Measurements from ENCODE around the gene UBAC2.

Gene UBAC2

DNA sequence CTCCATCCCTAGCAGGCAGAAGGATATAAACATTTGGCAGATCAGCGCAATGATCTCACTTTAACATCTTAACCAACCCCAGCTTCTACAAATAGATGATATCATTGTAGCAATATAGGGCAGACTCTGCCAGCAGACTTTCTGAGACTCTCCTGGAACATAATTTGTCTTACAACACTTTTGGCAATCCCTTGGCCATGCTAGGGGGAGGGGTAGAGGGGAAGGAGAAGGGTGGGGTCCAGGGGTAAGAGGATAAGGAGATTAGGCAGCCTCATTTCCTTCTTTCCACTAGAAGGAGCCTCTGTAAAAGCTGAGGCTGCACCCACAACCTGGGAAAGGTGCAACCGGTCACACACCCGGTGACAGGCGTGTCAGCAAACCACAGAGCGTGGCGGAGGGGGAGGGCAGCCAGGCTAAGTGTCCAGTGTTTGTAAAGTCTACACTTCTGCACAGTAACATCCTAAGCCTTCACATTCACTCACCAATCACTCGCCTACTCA, 8.7 kb upstream of the UBAC2 start:
- DNase-seq (ENCODE audit: extremely low spot score), result no peak
- POLR2A ChIA-PET, result no interaction called here
- CTCF ChIA-PET, result interaction anchor here (1.4 kb wide), 1 partner anchor 16 kb away, joined by 3 read pairs; no protein-coding TSS in a partner anchor
- TF ChIP-seq, protein P1, sequence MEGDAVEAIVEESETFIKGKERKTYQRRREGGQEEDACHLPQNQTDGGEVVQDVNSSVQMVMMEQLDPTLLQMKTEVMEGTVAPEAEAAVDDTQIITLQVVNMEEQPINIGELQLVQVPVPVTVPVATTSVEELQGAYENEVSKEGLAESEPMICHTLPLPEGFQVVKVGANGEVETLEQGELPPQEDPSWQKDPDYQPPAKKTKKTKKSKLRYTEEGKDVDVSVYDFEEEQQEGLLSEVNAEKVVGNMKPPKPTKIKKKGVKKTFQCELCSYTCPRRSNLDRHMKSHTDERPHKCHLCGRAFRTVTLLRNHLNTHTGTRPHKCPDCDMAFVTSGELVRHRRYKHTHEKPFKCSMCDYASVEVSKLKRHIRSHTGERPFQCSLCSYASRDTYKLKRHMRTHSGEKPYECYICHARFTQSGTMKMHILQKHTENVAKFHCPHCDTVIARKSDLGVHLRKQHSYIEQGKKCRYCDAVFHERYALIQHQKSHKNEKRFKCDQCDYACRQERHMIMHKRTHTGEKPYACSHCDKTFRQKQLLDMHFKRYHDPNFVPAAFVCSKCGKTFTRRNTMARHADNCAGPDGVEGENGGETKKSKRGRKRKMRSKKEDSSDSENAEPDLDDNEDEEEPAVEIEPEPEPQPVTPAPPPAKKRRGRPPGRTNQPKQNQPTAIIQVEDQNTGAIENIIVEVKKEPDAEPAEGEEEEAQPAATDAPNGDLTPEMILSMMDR (IDR thresholded peaks at IDR 0.05; ENCODE audit: control extremely low read depth, extremely low read depth, low read depth, missing control alignments), result no peak

DNA sequence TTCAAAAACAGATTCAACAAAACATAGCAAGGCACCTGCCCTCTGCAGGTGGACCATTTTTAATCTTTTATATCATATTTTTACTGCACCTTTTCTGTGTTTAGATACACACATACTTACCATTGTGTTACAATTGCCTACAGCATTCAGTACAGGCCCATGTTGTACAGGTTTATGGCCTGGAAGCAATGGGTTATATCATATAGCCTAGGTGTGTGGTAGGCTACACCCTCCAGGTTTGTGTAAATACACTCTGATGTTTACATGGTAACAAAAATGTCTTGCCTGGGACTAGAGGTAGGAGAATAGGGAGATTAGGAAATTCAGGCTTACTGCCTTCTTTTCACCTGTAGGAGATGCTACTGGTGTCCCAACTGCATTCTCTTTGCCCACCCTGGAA, 8.2 kb upstream of the UBAC2 start:
- TF ChIP-seq, protein P1 (IDR thresholded peaks at IDR 0.05; ENCODE audit: control extremely low read depth, extremely low read depth, low read depth, missing control alignments), result no peak
- POLR2A ChIA-PET, result no interaction called here
- no peak for DNase-seq (ENCODE audit: extremely low spot score)
- CTCF ChIA-PET, result interaction anchor here (1.0 to 2.1 kb wide), 3 partner anchors 16 to 62 kb away, joined by 3 to 9 read pairs (median 3); no protein-coding TSS in a partner anchor

DNA sequence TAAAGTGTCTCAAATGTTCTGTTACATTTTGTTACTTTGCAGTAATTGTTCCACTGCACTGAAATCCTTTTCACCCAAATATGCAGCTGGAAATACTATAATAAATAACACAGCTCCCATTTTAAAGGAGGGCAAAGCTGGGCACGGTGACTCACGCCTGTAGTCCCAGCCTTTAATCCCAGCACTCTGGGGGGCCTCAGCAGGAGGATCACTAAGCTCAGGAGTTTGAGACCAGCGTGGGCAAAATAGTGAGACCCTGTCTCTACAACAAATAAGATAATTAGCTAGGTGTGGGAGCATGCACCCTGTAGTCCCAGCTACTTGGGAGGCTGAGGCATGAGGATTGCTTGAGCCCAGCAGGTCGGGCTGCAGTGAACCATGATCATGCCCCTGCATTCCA, 7.5 kb upstream of the UBAC2 start:
- ChIA-PET POLR2A (interaction anchor here (0.6 kb wide), 1 partner anchor 183 kb away, joined by 7 read pairs; no protein-coding TSS in a partner anchor), CTCF (interaction anchor here (0.9 to 2.1 kb wide), 5 partner anchors 8 to 73 kb away, joined by 3 to 9 read pairs (median 4); no protein-coding TSS in a partner anchor)
- DNase-seq (ENCODE audit: extremely low spot score), result no peak

DNA sequence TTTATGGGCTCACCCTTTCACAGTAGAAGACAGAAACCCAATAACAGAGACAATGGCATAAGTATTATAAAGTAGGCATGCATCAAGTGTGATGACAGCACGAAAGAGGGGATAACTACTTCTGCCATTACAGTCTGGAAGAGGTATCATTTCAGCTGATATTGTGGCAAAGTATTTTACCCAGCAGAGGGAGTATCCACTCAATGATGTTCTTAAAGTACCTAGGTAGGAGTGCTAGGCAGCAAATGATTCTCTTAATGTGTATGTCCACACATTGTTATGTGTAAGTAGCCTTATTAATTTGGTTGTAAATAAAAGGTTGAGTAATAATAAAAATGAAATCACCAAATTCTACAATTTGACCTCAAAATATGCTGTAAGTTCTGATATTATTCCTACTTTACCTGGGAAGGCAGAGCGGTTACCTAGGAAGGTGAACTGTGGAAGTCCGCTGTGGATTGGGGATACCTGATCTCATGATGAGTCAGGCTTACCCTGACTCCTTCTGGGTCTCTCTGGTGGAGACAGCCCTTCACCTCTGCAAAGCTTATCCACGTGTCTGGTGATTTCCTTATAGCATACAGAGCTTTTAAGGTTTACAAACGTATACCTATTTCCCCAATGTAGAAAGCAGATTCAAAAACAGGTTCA, 4.1 kb upstream of the UBAC2 start:
- TF ChIP-seq, protein P1 (IDR thresholded peaks at IDR 0.05; ENCODE audit: control extremely low read depth, extremely low read depth, low read depth, missing control alignments), result peak; percentile 38
- POLR2A ChIA-PET, result no interaction called here

More for the DNA sequence above, 7.5 kb upstream of the UBAC2 start:
- TF ChIP-seq, protein P1 (IDR thresholded peaks at IDR 0.05; ENCODE audit: control extremely low read depth, extremely low read depth, low read depth, missing control alignments), result no peak

DNA sequence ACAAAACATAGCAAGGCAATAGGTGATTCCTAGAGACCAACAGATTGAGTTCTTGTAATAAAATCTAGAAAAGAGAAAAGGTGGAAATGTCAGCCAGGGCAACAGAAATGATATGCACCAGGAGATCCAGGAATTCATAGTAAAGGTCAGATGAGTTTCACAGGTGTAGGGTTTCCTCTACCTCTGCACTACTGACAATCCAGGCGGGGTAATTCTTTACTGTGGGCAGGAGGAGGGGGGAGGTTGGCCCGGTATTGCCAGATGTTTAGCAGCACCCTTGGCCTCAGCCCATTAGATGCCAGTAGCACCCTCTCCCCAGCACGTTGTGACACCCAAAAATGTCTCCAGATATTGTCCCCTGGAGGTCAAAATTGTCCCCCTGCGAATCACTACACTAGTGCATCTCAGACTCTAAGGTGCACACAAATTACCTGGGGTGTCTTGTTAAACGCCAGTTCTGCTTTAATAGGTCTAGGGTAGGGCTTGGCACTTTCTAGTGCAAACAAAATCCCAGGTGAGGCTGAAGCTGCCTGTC, 3.5 kb upstream of the UBAC2 start:
- ChIA-PET POLR2A (no interaction called here), CTCF (interaction anchor here (1.4 to 8.6 kb wide), 8 partner anchors 10 to 240 kb away, joined by 3 to 73 read pairs (median 4); no protein-coding TSS in a partner anchor)
- no peak for DNase-seq (ENCODE audit: extremely low spot score)
- TF ChIP-seq, protein P1 (IDR thresholded peaks at IDR 0.05; ENCODE audit: control extremely low read depth, extremely low read depth, low read depth, missing control alignments), result no peak

More for the DNA sequence above, 4.1 kb upstream of the UBAC2 start:
- CTCF ChIA-PET, result interaction anchor here (0.7 to 8.6 kb wide), 6 partner anchors 20 to 242 kb away, joined by 3 to 73 read pairs (median 4); no protein-coding TSS in a partner anchor
- DNase-seq (ENCODE audit: extremely low spot score), result no peak

DNA sequence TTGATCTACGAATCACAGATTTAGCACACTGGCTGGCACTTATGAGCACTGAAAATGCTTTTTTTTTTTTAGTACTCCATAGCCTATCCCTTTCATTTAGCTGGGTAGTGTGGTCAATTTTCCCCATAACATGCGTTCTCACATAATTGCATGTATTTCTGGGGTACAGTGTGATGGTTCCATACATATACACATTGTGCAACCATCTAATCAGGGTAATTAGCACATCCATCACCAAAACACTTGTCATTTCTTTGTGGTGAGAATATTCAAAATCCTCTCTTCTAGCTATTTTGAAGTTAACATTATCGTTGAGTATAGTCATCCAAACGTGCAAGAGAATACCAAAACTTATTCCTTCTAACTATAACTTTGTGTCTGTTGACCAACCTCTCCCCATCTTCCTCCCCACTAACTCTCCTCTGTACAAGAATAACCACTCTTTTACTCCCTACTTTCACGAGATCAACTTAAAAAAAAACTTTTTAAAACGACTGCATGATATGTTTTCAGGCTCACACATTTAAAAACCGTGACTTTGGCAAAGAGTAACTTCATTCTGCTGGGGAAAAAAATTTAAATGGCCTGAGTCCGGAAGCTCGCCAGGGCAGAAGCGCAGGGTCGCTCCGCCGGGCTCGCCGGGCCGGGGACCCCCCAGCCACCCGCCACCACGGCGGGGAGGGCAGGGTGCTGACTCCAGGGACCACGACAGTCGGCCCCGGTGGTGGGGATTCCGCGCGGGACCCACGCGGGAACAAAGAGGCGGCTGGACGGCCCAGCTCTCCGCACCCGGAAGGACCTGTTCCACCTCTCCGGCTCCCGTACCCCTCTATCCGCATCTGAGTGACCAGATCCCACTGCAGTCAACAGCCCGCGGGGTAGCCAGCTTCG, 868 bp upstream of the UBAC2 start:
- POLR2A ChIA-PET, result no interaction called here
- peak; percentile 42 for DNase-seq (ENCODE audit: extremely low spot score)

More for the DNA sequence above, 868 bp upstream of the UBAC2 start:
- TF ChIP-seq, protein P1 (IDR thresholded peaks at IDR 0.05; ENCODE audit: control extremely low read depth, extremely low read depth, low read depth, missing control alignments), result no peak
- CTCF ChIA-PET, result interaction anchor here (0.8 to 8.6 kb wide), 11 partner anchors 14 to 237 kb away, joined by 3 to 73 read pairs (median 4); no protein-coding TSS in a partner anchor
